Measurements from ENCODE around the gene CAB39. TPM values are rescaled to one million over a fixed set of nuclear protein-coding genes. Genes with fewer than 3 reads are reported as not detected.

Gene CAB39
- polyA plus RNA-seq, 1 of the 3 experiments (the other 2 are of a cell fraction), result 15.7 TPM

DNA sequence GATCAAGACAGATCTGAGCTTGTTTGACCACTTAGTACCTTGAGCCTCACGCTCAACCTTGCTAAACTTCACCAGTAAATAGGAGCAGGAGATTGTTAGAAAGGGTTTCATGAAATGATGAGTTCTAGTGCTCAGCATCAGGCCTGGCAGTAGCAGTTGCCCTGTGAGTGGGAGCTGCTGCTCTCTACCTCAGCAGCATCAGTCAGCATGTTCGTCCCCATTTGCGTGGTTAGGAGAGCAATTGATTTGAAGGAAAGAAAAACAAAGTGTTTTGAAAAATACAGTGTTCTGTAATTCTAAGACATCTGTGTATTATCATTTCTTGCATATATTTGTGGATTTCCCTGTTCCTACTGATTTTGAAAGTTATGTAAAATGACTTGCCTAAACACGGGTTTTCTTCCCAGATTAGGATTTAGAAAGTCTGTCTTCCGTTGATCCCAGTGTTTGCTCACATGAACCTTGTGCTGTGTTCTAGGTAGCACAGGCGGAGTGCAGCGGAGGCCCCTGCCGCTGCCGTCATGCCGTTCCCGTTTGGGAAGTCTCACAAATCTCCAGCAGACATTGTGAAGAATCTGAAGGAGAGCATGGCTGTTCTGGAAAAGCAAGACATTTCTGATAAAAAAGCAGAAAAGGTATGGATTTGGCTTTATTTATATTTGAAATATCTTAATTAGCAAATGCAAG, 47.0 kb downstream of the CAB39 start:
- H2AFZ ChIP-seq (ENCODE audit: low read depth), result no peak overlapping the region
- peaks cover 0 to 4% of the 10 kb centered on the region in 2 experiments; a peak in 1 of 4 replicates for H3K4me1 ChIP-seq (ENCODE audit: control insufficient read depth in 1 of 2, insufficient read depth in 2 of 2, low read depth in 1 of 2, low read length in 1 of 2)
- H3K4me3 ChIP-seq (ENCODE audit: low read depth in 2 of 2, low read length in 1 of 2), result no peak overlapping the region
- no peak overlapping the region for H3K27ac ChIP-seq (ENCODE audit: low read depth in 2 of 2, low read length in 1 of 2)
- peaks cover 38% of the 10 kb centered on the region for H4K20me1 ChIP-seq (ENCODE audit: insufficient read depth)
- no peaks in the 10 kb centered on the region for H3K9me3 ChIP-seq
- peaks cover 8 to 36% of the 10 kb centered on the region in 2 experiments for H3K36me3 ChIP-seq (replicated peaks in 1 of 2; ENCODE audit: control insufficient read depth in 1 of 2, insufficient read depth in 2 of 2, low read length in 1 of 2)
- H3K9me2 ChIP-seq, result no peaks in the 10 kb centered on the region
- TF ChIP-seq ELF1 (IDR thresholded peaks at IDR 0.05), result no peak
- no peak for DNase-seq
- no peaks in the 10 kb centered on the region for H3K27me3 ChIP-seq (ENCODE audit: insufficient read depth)
- H3K9ac ChIP-seq, result no peak overlapping the region
- ChIA-PET POLR2A (no interaction called here), CTCF (interaction anchor here (1.0 kb wide), 1 partner anchor 39 kb away, joined by 3 read pairs; no protein-coding TSS in a partner anchor)
- H3K79me2 ChIP-seq (ENCODE audit: insufficient read depth), result peaks cover 54% of the 10 kb centered on the region
- 95% methylated on average over 11 of the region's 11 CpGs for WGBS (ENCODE audit: low lambda C conversion rate)
- H3F3A ChIP-seq (replicated peaks; ENCODE audit: insufficient read depth), result no peaks in the 10 kb centered on the region
- H3K4me2 ChIP-seq, result no peak overlapping the region

DNA sequence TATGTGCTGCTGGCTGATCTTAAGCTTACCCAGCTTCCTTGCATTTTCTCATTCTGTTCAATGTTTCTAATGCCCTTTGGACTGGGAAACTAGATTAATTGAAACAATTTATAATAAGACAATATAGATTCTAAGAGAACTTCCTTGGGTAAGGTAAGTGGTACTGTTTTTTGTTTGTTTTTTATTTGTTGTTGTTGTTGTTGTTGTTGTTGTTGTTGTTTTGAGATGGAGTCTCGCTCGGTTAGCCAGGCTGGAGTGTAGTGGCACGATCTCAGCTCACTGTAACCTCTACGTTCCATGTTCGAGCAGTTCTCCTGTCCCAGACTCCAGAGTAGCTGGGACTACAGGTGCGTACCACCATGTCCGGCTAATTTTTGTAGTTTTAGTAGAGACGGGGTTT, 49.1 kb downstream of the CAB39 start:
- DNase-seq, result no peak
- Histone ChIP-seq H3K9me2 (no peaks in the 10 kb centered on the region), H4K20me1 (ENCODE audit: insufficient read depth) (peaks cover 27% of the 10 kb centered on the region), H3K4me2 (no peak overlapping the region), H3F3A (replicated peaks; ENCODE audit: insufficient read depth) (no peaks in the 10 kb centered on the region), H3K4me1 (ENCODE audit: control insufficient read depth in 1 of 2, insufficient read depth in 2 of 2, low read depth in 1 of 2, low read length in 1 of 2) (peaks cover 0 to 4% of the 10 kb centered on the region in 2 experiments; a peak in 1 of 4 replicates), H3K79me2 (ENCODE audit: insufficient read depth) (peaks cover 43% of the 10 kb centered on the region; the same call in 1 of the 2 replicates), H3K36me3 (replicated peaks in 1 of 2; ENCODE audit: control insufficient read depth in 1 of 2, insufficient read depth in 2 of 2, low read length in 1 of 2) (peaks cover 8 to 46% of the 10 kb centered on the region in 2 experiments), H3K9me3 (no peaks in the 10 kb centered on the region), H3K27me3 (ENCODE audit: insufficient read depth) (no peaks in the 10 kb centered on the region), H3K9ac (no peak overlapping the region), H3K4me3 (ENCODE audit: low read depth in 2 of 2, low read length in 1 of 2) (no peak overlapping the region), H3K27ac (ENCODE audit: low read depth in 2 of 2, low read length in 1 of 2) (no peak overlapping the region), H2AFZ (ENCODE audit: low read depth) (no peak overlapping the region)
- 99% methylated on average over 8 of the region's 8 CpGs for WGBS (ENCODE audit: low lambda C conversion rate)
- ChIA-PET CTCF (interaction anchor here (0.6 to 3.3 kb wide), 3 partner anchors 11 to 37 kb away, joined by 3 to 14 read pairs (median 3); no protein-coding TSS in a partner anchor), POLR2A (no interaction called here)
- TF ChIP-seq RXRA (IDR thresholded peaks at IDR 0.05; ENCODE audit: borderline replicate concordance, low read depth), result no peak
- TF ChIP-seq RFX5 (IDR thresholded peaks at IDR 0.05; ENCODE audit: low read length), result no peak
- no peak for TF ChIP-seq YY1 (IDR thresholded peaks at IDR 0.05; ENCODE audit: low read depth)
- no peak for TF ChIP-seq RAD21 (IDR thresholded peaks at IDR 0.05; ENCODE audit: low read length)
- TF ChIP-seq, protein P1, sequence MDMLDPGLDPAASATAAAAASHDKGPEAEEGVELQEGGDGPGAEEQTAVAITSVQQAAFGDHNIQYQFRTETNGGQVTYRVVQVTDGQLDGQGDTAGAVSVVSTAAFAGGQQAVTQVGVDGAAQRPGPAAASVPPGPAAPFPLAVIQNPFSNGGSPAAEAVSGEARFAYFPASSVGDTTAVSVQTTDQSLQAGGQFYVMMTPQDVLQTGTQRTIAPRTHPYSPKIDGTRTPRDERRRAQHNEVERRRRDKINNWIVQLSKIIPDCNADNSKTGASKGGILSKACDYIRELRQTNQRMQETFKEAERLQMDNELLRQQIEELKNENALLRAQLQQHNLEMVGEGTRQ (IDR thresholded peaks at IDR 0.05; ENCODE audit: borderline replicate concordance, low read depth, low read length), result no peak
- TF ChIP-seq, protein P2, sequence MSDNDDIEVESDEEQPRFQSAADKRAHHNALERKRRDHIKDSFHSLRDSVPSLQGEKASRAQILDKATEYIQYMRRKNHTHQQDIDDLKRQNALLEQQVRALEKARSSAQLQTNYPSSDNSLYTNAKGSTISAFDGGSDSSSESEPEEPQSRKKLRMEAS (IDR thresholded peaks at IDR 0.05; ENCODE audit: low read depth), result no peak
- no peak for TF ChIP-seq JUND (IDR thresholded peaks at IDR 0.05)
- no peak for TF ChIP-seq TCF12 (IDR thresholded peaks at IDR 0.05)
- no peak for TF ChIP-seq ELF1 (IDR thresholded peaks at IDR 0.05)
- TF ChIP-seq GABPA (IDR thresholded peaks at IDR 0.05; ENCODE audit: low read depth), result no peak
- TF ChIP-seq, protein P3, sequence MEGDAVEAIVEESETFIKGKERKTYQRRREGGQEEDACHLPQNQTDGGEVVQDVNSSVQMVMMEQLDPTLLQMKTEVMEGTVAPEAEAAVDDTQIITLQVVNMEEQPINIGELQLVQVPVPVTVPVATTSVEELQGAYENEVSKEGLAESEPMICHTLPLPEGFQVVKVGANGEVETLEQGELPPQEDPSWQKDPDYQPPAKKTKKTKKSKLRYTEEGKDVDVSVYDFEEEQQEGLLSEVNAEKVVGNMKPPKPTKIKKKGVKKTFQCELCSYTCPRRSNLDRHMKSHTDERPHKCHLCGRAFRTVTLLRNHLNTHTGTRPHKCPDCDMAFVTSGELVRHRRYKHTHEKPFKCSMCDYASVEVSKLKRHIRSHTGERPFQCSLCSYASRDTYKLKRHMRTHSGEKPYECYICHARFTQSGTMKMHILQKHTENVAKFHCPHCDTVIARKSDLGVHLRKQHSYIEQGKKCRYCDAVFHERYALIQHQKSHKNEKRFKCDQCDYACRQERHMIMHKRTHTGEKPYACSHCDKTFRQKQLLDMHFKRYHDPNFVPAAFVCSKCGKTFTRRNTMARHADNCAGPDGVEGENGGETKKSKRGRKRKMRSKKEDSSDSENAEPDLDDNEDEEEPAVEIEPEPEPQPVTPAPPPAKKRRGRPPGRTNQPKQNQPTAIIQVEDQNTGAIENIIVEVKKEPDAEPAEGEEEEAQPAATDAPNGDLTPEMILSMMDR (IDR thresholded peaks at IDR 0.05), result no peak
- TF ChIP-seq, protein P4, sequence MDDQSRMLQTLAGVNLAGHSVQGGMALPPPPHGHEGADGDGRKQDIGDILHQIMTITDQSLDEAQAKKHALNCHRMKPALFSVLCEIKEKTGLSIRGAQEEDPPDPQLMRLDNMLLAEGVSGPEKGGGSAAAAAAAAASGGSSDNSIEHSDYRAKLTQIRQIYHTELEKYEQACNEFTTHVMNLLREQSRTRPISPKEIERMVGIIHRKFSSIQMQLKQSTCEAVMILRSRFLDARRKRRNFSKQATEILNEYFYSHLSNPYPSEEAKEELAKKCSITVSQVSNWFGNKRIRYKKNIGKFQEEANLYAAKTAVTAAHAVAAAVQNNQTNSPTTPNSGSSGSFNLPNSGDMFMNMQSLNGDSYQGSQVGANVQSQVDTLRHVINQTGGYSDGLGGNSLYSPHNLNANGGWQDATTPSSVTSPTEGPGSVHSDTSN (IDR thresholded peaks at IDR 0.05), result no peak

Data from SK-N-SH (cell line).